GM18951 (cell line): ENCODE measurements around the gene MAFB.

ENCODE experiments used
- POLR2A ChIP-seq: IDR thresholded peaks from 4 replicates; pipeline ENCODE4 v1.6.1; 2011; ENCODE audit warnings: mild to moderate bottlenecking; ENCODE audit not compliant: insufficient read length, insufficient read depth; ENCODE audit errors: extremely low read depth
- in situ Hi-C: fragments of 300-500 bp; cut with MboI; formaldehyde crosslinking; loops from one replicate; pipeline ENCODE4 v1.12.0; 2022; ENCODE audit warnings: low sequenced_read_pairs, mixed read lengths, inconsistent platforms; ENCODE audit not compliant: unreplicated experiment

MAFB gene

DNA sequence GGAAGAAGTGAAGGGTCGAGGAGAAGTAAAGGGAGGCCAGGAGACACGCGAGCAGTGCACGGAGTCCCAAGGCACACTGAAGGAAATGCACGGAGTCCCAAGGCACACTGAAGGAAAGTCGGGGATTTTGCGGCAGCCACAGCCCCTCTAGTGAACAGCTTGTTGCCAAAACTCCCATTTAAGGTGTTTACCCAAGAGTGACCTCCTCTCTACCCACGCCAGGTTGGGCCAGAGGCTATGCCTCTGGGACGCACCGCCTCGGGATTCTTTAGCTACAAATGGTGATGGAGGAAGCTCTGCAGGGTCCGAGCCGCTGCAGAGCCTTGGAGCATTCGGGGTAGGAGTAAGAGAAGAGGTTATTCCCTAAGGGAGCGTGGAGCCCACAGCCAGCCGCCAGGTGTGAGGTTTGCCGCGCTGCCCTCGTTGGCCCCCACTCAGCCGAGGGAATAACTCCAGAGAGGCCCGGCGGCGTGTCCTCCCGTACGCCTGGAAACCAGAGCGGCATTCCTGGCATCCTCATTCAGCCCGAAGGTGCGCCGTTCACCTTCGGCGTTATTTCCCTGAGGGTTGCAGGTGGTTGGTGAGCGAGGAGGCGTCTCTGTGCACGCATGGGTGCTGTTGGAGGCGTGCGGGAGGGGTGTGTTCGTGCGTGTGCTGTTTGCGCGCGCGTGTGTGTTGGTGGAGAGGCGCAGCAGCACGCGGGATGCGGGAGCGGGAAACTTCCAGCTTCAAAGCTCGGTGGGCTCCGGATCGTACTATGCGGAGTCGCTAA lies 3.4 kb upstream of the MAFB start:
- no peak for TF ChIP-seq POLR2A
- in situ Hi-C loops: loop anchor here (25.0 kb wide), 2 partner anchors 805 to 1430 kb away; no protein-coding TSS in a partner anchor

DNA sequence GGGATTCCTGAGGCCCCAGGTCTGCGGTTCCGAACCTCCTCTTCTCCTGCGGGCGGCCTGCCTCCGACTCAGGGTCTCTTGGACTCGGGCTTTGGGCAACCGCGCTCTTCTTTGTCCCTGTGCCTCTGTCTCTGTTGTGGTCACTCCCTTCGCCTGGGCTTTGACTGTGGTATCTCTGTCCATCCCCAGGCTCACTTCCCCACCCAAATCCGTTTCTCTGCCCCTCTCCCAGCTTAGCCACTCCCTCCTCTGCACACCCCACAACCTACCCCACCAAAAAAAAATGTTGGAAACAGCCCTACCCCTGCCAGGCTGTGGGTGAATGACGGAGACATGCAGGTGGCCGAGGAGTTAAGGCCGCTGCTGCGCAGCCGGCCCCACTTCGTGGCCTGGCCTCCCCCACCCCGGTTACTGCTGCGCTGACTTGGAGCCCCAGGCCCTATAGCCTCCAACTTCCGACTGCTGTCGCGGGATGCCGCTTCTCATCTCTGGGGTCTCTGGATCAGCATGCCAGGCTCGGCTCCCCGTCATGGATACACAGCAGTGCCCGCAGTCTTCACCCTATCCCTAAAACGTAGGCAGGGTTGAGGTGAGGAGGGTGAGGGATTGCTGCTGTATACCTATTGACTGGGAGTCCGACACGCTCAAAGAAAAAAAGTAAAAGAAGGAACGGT lies 2.7 kb upstream of the MAFB start:
- in situ Hi-C loops: loop anchor here (25.0 kb wide), 2 partner anchors 804 to 1429 kb away; no protein-coding TSS in a partner anchor
- no peak for TF ChIP-seq POLR2A

DNA sequence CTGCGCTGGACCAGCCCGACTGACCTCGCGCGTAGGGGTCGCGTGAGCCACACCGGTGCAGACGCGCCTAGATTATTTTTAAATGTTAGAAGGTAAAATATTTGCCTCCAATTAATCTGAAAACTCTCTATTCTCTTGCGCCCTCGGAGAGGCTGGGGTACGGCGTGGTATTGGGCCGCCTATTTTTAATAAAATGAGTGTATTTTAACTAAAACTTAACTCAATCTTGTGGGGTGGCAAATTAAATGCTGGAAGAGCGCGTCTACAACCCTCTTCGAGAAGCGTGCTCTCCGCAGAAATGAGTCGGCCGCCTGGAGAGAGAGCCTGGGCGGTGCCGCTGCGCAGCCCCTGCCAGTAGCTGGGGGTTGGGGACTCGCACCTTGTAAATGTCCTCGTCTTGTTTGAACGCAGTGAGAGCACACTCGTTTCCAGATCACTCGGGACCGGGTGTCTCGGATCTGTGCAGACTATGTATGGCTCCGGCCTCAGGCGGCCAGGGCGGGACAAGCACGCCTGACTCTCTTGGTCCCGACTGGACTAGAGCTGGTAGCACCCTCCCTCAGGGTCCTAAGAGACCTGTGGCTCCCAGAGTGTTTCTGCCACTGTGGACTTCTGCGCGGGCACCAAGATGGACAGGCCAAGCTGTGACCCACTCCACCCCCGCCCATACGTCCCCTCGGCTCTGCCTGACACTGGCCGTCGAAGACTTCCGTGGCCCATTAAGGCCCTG lies 2.0 kb upstream of the MAFB start:
- in situ Hi-C loops: loop anchor here (25.0 kb wide), 2 partner anchors 804 to 1429 kb away; no protein-coding TSS in a partner anchor
- no peak for TF ChIP-seq POLR2A

DNA sequence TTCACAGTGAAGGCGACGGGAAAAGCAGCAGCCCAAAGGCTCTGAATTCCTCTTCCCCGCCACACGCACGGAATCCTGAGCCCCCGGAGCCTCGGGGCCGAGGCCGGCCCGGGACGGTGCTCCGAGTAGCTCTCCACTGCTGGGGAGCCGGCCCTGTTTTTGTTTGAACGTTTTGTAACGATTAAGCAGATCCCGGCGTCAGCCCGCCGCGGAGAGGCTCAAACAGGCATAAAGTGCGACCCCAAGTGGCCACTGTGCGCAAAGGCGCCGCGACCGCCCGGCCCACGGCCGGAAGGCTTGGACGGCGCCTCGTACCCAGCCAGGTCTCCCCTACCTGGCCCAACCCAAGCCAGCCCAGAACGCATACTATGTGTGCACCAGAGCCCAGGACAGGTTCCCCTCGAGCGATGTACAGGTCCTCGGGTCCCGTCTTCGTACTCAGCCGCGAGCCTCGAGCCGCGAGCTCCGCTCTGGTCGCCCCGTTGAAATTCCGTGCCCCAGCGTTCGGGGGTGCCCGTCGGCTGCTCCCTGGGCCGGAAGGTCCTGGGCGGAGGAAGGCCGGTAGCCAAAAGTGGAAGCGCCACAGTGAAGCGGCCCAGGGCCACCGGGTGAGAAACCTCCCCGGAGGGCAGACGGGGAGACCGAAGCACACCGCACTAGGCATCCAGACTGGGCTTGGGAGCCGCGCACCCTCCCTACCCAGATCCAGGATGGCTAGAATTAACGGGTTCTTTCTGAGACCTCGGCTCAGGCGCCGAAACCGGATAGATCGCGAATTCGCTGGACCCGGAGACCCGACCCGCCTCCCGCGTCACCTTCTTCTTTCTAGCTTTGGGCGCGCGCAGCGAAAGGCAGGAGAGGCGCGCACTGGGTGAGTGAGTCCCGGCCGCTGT lies 1.2 kb upstream of the MAFB start:
- in situ Hi-C loops: loop anchor here (25.0 kb wide), 2 partner anchors 803 to 1428 kb away; no protein-coding TSS in a partner anchor
- TF ChIP-seq POLR2A: no peak

DNA sequence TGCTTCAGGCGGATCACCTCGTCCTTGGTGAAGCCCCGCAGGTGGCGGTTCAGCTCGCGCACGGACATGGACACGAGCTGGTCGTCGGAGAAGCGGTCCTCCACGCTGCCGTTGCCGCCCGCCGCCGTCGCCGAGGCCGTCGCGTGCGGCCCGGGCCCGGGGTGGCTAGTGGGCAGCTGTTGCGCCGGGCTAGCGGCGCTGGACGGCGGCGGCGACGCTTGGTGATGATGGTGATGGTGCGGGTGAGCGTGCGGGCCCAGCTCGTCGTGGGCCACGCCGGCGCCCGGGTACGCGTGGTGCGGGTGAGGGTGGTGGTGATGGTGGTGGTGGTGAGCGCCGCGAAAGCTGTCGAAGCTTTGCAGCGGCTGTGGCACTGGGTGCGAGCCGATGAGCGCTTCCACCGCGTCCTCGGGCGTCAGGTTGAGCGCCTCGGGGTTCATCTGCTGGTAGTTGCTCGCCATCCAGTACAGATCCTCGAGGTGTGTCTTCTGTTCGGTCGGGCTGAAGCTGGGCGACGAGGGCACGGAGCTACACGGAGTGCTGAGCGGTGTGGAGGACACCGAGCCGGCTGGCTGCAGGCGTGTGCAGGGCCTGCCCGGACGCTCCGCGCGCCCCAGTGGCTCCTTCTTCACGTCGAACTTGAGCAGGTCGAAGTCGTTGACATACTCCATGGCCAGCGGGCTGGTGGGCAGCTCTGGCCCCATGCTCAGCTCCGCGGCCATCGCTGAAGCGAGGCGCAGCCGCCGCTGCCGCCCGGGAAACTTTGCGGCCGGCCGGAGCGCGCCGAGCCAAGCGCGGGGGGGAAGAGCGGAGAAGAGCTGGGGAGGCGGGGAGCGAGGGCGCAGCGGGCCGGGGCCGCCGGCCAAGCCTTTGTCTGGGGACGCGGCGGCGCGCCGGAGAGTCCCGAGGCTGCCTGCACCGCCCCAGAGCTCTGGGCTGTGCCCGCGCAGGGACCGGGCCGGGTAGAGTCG lies 622 bp downstream of the MAFB start:
- in situ Hi-C loops: loop anchor here (25.0 kb wide), 2 partner anchors 801 to 1426 kb away; no protein-coding TSS in a partner anchor
- no peak for TF ChIP-seq POLR2A

DNA sequence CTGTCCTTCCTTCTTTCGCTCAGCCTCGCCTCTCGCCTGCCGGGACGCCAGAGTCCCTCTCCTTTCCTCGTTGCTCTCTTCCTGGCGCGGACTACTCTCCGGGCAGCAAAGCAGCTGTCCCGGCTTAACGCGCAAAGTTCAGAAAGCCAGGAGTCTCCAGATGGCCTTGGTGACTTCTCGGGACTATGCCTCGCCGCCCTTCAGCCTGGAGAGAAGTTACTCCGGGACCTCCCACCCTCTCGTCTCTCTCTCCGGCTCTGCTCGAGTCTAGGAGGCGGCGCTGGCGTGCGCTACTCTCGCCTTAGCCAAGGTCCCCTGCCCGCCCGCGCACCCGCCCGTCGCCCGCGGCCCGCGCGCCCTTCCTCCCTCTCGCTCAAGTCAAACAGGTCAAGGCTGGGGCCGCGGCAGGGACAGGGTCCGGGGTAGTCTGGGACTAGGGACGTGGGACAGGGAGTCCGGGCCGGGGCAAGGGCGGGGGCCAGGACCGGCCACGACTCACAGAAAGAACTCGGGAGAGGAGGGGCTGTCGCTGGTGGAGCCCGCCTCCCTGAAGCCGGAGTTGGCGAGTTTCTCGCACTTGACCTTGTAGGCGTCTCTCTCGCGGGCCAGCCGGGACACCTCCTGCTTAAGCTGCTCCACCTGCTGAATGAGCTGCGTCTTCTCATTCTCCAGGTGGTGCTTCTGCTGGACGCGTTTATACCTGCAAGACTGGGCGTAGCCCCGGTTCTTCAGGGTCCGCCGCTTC lies 1.5 kb downstream of the MAFB start:
- TF ChIP-seq POLR2A: no peak
- in situ Hi-C loops: loop anchor here (25.0 kb wide), 2 partner anchors 800 to 1425 kb away; no protein-coding TSS in a partner anchor

DNA sequence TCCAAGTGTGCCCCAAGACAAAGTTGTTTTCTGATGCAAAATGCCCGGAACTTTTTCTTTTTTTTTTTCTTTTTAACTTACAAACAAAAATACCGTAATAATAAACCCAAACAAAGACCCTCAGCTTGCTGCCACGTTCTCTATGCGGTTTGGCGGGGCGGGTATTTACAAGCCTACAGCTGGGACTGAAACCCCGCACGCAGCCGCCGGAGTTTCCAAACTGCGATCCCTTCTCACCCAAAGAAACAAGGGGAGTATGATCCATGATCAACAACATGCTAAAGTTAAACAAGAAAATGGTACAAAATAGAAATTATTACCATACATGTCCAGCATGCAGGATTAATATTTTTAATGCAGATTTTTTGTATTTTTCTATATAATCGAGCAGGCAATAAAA lies 2.1 kb downstream of the MAFB start:
- in situ Hi-C loops: loop anchor here (25.0 kb wide), 2 partner anchors 800 to 1425 kb away; no protein-coding TSS in a partner anchor
- no peak for TF ChIP-seq POLR2A

DNA sequence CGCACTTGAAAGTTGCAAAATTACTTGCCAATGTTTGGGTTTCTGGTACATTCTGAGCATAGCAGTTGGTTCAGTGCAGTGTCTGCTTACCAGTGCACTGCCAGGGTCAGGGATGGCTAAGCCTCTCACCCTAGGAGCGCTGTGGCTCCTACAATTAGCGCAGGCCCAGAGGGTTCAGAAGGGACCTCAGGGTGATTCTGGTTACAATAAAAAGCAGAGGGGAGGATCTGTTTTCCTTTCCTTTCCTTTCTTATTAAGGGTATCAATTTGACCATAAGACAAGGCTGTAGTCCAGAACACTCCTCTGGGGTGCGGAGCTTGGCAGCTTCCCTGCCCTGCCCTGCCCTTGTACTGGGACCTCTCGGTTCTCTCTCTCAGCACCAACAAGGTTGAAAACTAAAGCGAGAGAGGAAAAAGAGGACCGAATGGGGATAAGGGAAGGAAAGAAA lies 2.6 kb downstream of the MAFB start:
- no peak for TF ChIP-seq POLR2A
- in situ Hi-C loops: loop anchor here (25.0 kb wide), 2 partner anchors 799 to 1424 kb away; no protein-coding TSS in a partner anchor

DNA sequence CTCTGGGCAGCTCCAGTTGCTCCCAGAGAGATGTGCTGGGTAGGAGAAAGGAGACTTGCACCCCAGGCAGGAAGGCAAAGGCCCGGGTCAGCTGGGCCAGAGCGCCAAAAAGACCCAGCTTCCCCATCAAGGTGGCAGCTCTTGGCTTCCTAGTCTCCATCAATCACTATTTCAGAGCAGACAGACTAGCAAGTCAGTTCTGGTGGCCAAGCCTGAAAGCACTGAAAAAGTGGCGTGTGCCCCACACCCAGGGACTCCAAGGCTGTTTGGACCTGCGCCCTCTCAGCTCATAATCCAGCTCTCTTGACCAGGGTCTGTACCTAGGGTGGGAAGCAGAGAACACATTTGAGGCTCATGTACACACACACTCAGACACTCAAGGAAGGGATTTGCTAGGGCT lies 3.7 kb downstream of the MAFB start:
- in situ Hi-C loops: loop anchor here (25.0 kb wide), 2 partner anchors 798 to 1423 kb away; no protein-coding TSS in a partner anchor
- TF ChIP-seq POLR2A: no peak

DNA sequence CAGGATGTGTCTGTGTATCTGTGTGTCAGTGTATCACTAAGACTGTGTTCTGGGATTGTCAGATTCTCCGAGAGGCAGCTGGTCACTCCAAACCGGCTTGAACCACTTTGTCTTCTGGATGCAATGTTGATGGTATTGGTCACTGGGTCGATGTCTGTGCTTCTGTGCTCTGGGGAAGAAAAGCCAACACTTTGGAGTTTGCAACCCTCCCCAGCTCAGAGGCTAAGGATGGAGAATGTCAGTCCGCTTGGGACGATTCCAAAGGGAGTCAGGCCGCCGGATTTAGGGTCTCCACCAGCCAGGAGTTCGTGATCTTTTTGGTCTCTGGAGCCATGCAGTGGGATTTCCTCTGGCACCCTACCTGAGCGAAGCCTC lies 5.2 kb downstream of the MAFB start:
- in situ Hi-C loops: loop anchor here (25.0 kb wide), 2 partner anchors 797 to 1422 kb away; no protein-coding TSS in a partner anchor
- TF ChIP-seq POLR2A: no peak

DNA sequence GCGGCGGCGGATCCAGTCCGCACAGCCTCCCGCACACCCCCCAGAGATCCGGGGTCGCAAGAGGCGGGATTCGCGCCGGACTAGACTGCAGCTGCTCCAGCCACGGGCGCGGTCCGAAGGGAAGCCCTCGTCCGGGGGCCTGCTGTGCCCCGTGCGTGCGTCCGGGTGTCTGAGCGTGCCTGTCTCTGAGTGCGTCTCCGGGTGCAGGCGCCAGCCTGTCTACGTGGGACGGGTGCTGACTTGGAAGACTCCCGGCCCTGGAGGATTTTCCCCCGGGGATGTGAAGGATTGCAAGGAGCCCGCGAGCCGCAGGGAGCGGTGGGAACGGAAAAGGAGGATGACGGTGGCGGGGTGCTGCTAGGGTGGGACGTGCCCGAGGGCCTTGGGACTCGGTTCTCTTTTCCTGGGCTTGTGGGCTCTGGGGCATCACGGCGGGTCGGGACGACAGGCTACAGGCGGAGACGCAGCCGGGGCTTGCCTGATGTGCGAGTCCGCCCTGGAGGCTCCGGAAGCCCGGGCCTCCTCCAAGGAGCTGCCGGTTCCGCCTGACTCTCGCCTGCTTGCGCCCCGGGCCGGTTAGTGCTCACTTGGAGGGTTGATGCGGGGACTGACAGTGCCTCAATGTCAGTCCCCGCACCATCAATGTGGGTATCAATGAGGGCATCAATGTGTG lies 5.7 kb downstream of the MAFB start:
- TF ChIP-seq POLR2A: no peak
- in situ Hi-C loops: loop anchor here (25.0 kb wide), 2 partner anchors 796 to 1421 kb away; no protein-coding TSS in a partner anchor
